ENCODE data around the gene TSFM.

The TSFM gene

DNA sequence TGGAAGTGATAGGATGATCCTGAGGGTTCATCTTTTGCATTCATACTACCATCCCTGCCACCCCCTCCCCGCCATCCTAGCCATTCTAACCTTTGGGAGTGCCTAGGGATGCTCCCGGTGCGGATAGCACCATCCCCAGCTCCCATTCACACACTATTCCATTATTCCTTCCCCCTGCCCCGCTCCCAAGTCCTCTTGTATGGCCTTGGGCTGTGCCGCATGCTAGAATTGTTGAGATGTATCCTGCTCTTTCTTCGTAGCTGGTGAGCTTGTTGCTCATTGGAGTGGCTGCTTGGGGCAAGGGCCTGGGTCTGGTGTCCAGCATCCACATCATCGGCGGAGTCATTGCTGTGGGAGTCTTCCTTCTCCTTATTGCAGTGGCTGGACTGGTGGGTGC, 37.1 kb upstream of the TSFM start:
- peak overlapping the region; percentile 85 for H3K4me3 ChIP-seq (IDR thresholded peaks at IDR 0.05; ENCODE audit: insufficient read depth, low read depth, low read length)
- H3K4me1 ChIP-seq (ENCODE audit: low read depth, poor library complexity, severe bottlenecking): peaks cover 38% of the 10 kb centered on the region
- H3K79me2 ChIP-seq (ENCODE audit: insufficient read depth, low read depth): peaks cover 20% of the 10 kb centered on the region
- no peak for TF ChIP-seq CTCF (conservative IDR thresholded peaks at IDR 0.05; ENCODE audit: low read depth, low read length)
- no peaks in the 10 kb centered on the region for H3K27me3 ChIP-seq (ENCODE audit: insufficient read depth, low read depth)
- H2AFZ ChIP-seq (ENCODE audit: low read depth): no peak overlapping the region
- peak overlapping the region; percentile 71 for H3K4me2 ChIP-seq
- peak overlapping the region; percentile 76 for H3K9ac ChIP-seq
- H3K36me3 ChIP-seq (ENCODE audit: insufficient read depth): peaks cover 23% of the 10 kb centered on the region
- no peak overlapping the region; the same call in 1 of the 2 replicates for H3K27ac ChIP-seq
- no peaks in the 10 kb centered on the region for H4K20me1 ChIP-seq (ENCODE audit: insufficient read depth)

DNA sequence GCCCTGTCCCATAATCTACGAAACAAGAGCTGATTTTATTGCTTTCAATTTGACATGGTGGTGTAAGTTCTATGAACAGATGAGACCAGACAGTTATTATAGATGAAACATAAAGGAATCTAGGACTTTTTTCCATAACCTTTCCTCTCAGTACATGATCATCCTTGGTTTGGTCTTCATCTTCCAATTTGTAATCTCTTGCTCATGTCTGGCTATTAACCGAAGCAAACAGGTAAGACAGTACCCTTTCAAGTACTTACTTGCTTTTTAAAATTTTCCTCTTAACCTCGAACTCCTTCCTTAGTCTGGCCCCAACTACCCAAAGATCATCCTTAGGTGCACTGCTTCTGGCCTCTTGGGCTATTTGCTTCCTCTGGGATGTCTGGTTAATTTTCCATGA, 36.6 kb upstream of the TSFM start:
- H3K4me3 ChIP-seq (IDR thresholded peaks at IDR 0.05; ENCODE audit: insufficient read depth, low read depth, low read length): no peak overlapping the region
- no peak overlapping the region for H3K9ac ChIP-seq
- peak overlapping the region; percentile 71 for H3K4me2 ChIP-seq
- H3K36me3 ChIP-seq (ENCODE audit: insufficient read depth): peaks cover 28% of the 10 kb centered on the region
- H4K20me1 ChIP-seq (ENCODE audit: insufficient read depth): no peaks in the 10 kb centered on the region
- H2AFZ ChIP-seq (ENCODE audit: low read depth): no peak overlapping the region
- peaks cover 25% of the 10 kb centered on the region for H3K79me2 ChIP-seq (ENCODE audit: insufficient read depth, low read depth)
- no peaks in the 10 kb centered on the region for H3K27me3 ChIP-seq (ENCODE audit: insufficient read depth, low read depth)
- TF ChIP-seq CTCF (conservative IDR thresholded peaks at IDR 0.05; ENCODE audit: low read depth, low read length): no peak
- H3K4me1 ChIP-seq (ENCODE audit: low read depth, poor library complexity, severe bottlenecking): peaks cover 38% of the 10 kb centered on the region
- H3K27ac ChIP-seq: no peak overlapping the region; the same call in 1 of the 2 replicates

GRCh38 chr12:57749061-57749460, 33.5 kb upstream of the TSFM start:
- H3K79me2 ChIP-seq (ENCODE audit: insufficient read depth, low read depth): peaks cover 41% of the 10 kb centered on the region
- H4K20me1 ChIP-seq (ENCODE audit: insufficient read depth): no peaks in the 10 kb centered on the region
- H3K4me2 ChIP-seq: no peak overlapping the region
- no peak overlapping the region for H3K9ac ChIP-seq
- H3K36me3 ChIP-seq (ENCODE audit: insufficient read depth): peaks cover 28% of the 10 kb centered on the region
- no peak overlapping the region for H3K27ac ChIP-seq
- H2AFZ ChIP-seq (ENCODE audit: low read depth): no peak overlapping the region
- no peaks in the 10 kb centered on the region for H3K27me3 ChIP-seq (ENCODE audit: insufficient read depth, low read depth)
- no peak overlapping the region for H3K4me3 ChIP-seq (IDR thresholded peaks at IDR 0.05; ENCODE audit: insufficient read depth, low read depth, low read length)
- TF ChIP-seq CTCF (conservative IDR thresholded peaks at IDR 0.05; ENCODE audit: low read depth, low read length): no peak
- H3K4me1 ChIP-seq (ENCODE audit: low read depth, poor library complexity, severe bottlenecking): peaks cover 33% of the 10 kb centered on the region

GRCh38 chr12:57750561-57751431, 31.8 kb upstream of the TSFM start:
- no peak for TF ChIP-seq CTCF (conservative IDR thresholded peaks at IDR 0.05; ENCODE audit: low read depth, low read length)
- Histone ChIP-seq H3K79me2 (ENCODE audit: insufficient read depth, low read depth) (peaks cover 41% of the 10 kb centered on the region), H3K27ac (peak overlapping the region; percentile 64), H3K27me3 (ENCODE audit: insufficient read depth, low read depth) (no peaks in the 10 kb centered on the region), H3K9ac (peak overlapping the region; percentile 90), H3K36me3 (ENCODE audit: insufficient read depth) (peaks cover 28% of the 10 kb centered on the region), H3K4me2 (peak overlapping the region; percentile 88), H4K20me1 (ENCODE audit: insufficient read depth) (no peaks in the 10 kb centered on the region), H3K4me1 (ENCODE audit: low read depth, poor library complexity, severe bottlenecking) (peaks cover 33% of the 10 kb centered on the region), H2AFZ (ENCODE audit: low read depth) (no peak overlapping the region), H3K4me3 (IDR thresholded peaks at IDR 0.05; ENCODE audit: insufficient read depth, low read depth, low read length) (peak overlapping the region; percentile 71)
